Measurements from ENCODE around the gene ZNF664.

The ZNF664 gene

GRCh38 chr12:123990511-123990910 lies 17.5 kb downstream of the ZNF664 start:
- no peaks in the 10 kb centered on the region for H3K9me3 ChIP-seq (ENCODE audit: severe bottlenecking)
- H3K27ac ChIP-seq: no peak overlapping the region
- no peak overlapping the region for H3K4me3 ChIP-seq (ENCODE audit: low read depth, low read length)
- H3K27me3 ChIP-seq (ENCODE audit: insufficient read depth, low read depth, severe bottlenecking): no peaks in the 10 kb centered on the region
- TF ChIP-seq CTCF (IDR thresholded peaks at IDR 0.05; ENCODE audit: low read depth, low read length): no peak
- peaks cover 80% of the 10 kb centered on the region for H3K36me3 ChIP-seq
- no peak for DNase-seq

DNA sequence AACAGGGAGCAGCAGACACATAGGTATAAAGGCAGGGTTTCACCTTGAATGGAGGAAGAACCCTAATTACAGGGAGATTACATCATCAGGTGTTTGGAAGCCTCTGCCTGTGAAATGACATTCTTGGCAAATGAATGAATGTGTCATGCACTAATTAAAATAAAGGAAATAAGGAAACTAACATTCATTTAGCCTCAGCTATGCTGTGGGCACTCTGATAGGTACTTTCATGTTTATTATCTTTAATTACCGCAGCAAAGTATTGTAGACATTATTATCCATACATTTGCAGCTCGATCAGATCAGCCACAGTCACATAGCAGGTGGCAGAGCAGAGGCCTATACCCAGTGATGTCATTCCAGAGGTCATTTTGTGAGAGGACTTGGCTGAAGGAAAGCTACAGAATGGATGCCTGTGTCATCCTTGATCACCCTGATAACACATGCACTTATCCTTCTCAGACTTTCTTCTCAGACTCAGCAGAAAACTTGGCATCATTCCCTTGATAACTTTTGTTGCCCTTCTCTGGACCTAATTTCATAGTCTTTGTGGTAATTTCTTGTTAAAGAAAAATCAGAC lies 18.4 kb downstream of the ZNF664 start:
- no peaks in the 10 kb centered on the region for H3K27me3 ChIP-seq (ENCODE audit: insufficient read depth, low read depth, severe bottlenecking)
- TF ChIP-seq CTCF (IDR thresholded peaks at IDR 0.05; ENCODE audit: low read depth, low read length): no peak
- H3K36me3 ChIP-seq: peaks cover 88% of the 10 kb centered on the region
- DNase-seq: no peak
- no peak overlapping the region for H3K27ac ChIP-seq
- H3K4me3 ChIP-seq (ENCODE audit: low read depth, low read length): no peak overlapping the region
- no peaks in the 10 kb centered on the region for H3K9me3 ChIP-seq (ENCODE audit: severe bottlenecking)

- Histone ChIP-seq H3K9me3 (ENCODE audit: severe bottlenecking) (no peaks in the 10 kb centered on the region), H3K36me3 (peaks cover 92% of the 10 kb centered on the region), H3K4me3 (ENCODE audit: low read depth, low read length) (no peak overlapping the region), H3K27ac (no peak overlapping the region), H3K27me3 (ENCODE audit: insufficient read depth, low read depth, severe bottlenecking) (no peaks in the 10 kb centered on the region)
- TF ChIP-seq CTCF (IDR thresholded peaks at IDR 0.05; ENCODE audit: low read depth, low read length): no peak
- DNase-seq: no peak
Measured at GRCh38 chr12:123992118-123992825, 19.3 kb downstream of the ZNF664 start.

DNA sequence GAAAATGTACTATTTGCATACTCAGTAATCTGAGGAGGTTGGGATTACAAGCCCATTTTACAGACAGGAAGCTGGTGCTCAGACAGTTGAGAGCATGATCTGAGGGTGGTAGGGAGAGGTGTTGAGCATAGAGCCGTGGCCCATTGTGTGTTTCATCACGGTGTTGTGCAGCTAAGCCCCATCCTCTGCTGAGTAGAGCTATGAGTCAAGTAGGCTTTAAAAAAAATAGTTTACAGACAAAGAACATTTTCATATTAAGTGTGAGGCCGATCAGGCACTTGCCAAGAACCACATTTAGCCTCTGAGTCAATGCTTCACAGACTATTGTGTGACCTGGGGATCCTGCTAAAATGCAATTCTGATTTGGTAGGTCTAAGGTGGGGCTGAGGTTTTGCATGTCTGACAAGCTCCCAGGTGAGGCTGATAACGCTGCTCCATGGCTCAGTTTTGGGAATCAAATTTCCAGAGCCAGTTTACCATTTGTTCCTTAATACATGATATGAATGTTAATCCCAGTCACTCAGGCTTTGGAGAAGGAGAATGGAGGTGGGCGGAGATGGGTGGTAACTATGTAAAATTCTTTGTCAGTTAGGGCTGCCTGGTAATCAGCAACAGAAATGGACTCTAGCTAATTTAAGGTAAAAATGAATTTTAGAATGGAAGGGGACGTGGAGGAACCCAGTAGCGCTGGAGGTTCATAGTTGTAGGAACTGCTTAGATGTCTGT lies 22.2 kb downstream of the ZNF664 start:
- DNase-seq: no peak
- peaks cover 93% of the 10 kb centered on the region for H3K36me3 ChIP-seq
- no peak for TF ChIP-seq CTCF (IDR thresholded peaks at IDR 0.05; ENCODE audit: low read depth, low read length)
- H3K4me3 ChIP-seq (ENCODE audit: low read depth, low read length): no peak overlapping the region
- no peaks in the 10 kb centered on the region for H3K27me3 ChIP-seq (ENCODE audit: insufficient read depth, low read depth, severe bottlenecking)
- no peaks in the 10 kb centered on the region for H3K9me3 ChIP-seq (ENCODE audit: severe bottlenecking)
- no peak overlapping the region for H3K27ac ChIP-seq

GRCh38 chr12:123996581-123996980 lies 23.6 kb downstream of the ZNF664 start:
- Histone ChIP-seq H3K9me3 (ENCODE audit: severe bottlenecking) (no peaks in the 10 kb centered on the region), H3K4me3 (ENCODE audit: low read depth, low read length) (no peak overlapping the region), H3K27me3 (ENCODE audit: insufficient read depth, low read depth, severe bottlenecking) (no peaks in the 10 kb centered on the region), H3K36me3 (peaks cover 91% of the 10 kb centered on the region), H3K27ac (no peak overlapping the region)
- TF ChIP-seq CTCF (IDR thresholded peaks at IDR 0.05; ENCODE audit: low read depth, low read length): no peak
- DNase-seq: no peak
